ENCODE results near the gene HES3. TPM values are rescaled to one million over a fixed set of nuclear protein-coding genes. Genes with fewer than 3 reads are reported as not detected.

HES3 gene
- total and polyA plus RNA-seq, 11 donors = not detected

- H3K27ac ChIP-seq = peak overlapping the region in 9 of 12 donors; percentile 28 to 85 (median 58)
- no peak for TF ChIP-seq CTCF (IDR thresholded peaks at IDR 0.05)
- no peak for TF ChIP-seq POLR2A (IDR thresholded peaks at IDR 0.05)
- H3K36me3 ChIP-seq = no peaks in the 10 kb centered on the region
- intact Hi-C loops (cut with DNase I) = no loop called here
- no peak overlapping the region for H3K4me3 ChIP-seq
- peaks cover 0 to 26% (median 8%) of the 10 kb centered on the region in 9 donors for H3K27me3 ChIP-seq
- peaks cover 0 to 38% (median 25%) of the 10 kb centered on the region in 12 donors for H3K4me1 ChIP-seq
- no peaks in the 10 kb centered on the region for H3K9me3 ChIP-seq
- WGBS, 4 donors = 65 to 79% (median 66%) methylated on average over 17 to 25 of the region's 25 CpGs
- DNase-seq (peak; percentile 79 to 88 (median 83)), ATAC-seq (peak; percentile 39 to 75 (median 52))
These were observed 18.8 kb downstream of the HES3 start for GRCh38 chr1:6262555-6263420.

- 64 to 86% (median 78%) methylated on average over 7 of the region's 7 CpGs for WGBS, 4 donors
- H3K27ac ChIP-seq = peak overlapping the region in 1 of 12 donors; percentile 37
- H3K27me3 ChIP-seq = peaks cover 0 to 24% (median 8%) of the 10 kb centered on the region in 9 donors
- ATAC-seq (no peak), DNase-seq (no peak)
- intact Hi-C loops (cut with DNase I) = no loop called here
- no peaks in the 10 kb centered on the region for H3K36me3 ChIP-seq
- TF ChIP-seq CTCF (IDR thresholded peaks at IDR 0.05) (no peak), POLR2A (IDR thresholded peaks at IDR 0.05) (no peak)
- no peaks in the 10 kb centered on the region for H3K9me3 ChIP-seq
- peaks cover 0 to 38% (median 25%) of the 10 kb centered on the region in 12 donors for H3K4me1 ChIP-seq
- no peak overlapping the region for H3K4me3 ChIP-seq
These were observed 19.7 kb downstream of the HES3 start for GRCh38 chr1:6263716-6264115.

- Histone ChIP-seq H3K4me3 (no peak overlapping the region), H3K36me3 (no peaks in the 10 kb centered on the region), H3K4me1 (peaks cover 0 to 30% (median 18%) of the 10 kb centered on the region in 12 donors), H3K27me3 (peaks cover 0 to 14% (median 3%) of the 10 kb centered on the region in 9 donors), H3K9me3 (no peaks in the 10 kb centered on the region), H3K27ac (no peak overlapping the region)
- intact Hi-C loops (cut with DNase I) = loop anchor here in 1 of 10 donors (5.0 kb wide), 1 partner anchor 77 kb away; no protein-coding TSS in a partner anchor
- ATAC-seq (no peak), DNase-seq (no peak)
- WGBS, 4 donors = 88 to 97% (median 93%) methylated on average over 15 of the region's 15 CpGs
- TF ChIP-seq POLR2A (IDR thresholded peaks at IDR 0.05) (no peak), CTCF (IDR thresholded peaks at IDR 0.05) (no peak)
These were observed 21.2 kb downstream of the HES3 start for GRCh38 chr1:6265151-6265550.

- TF ChIP-seq POLR2A (IDR thresholded peaks at IDR 0.05) = no peak
- TF ChIP-seq CTCF (IDR thresholded peaks at IDR 0.05) = no peak
- Histone ChIP-seq H3K36me3 (no peaks in the 10 kb centered on the region), H3K27ac (no peak overlapping the region), H3K27me3 (peaks cover 0 to 9% (median 0%) of the 10 kb centered on the region in 9 donors), H3K4me3 (no peak overlapping the region), H3K9me3 (no peaks in the 10 kb centered on the region), H3K4me1 (peaks cover 0 to 32% (median 12%) of the 10 kb centered on the region in 12 donors)
- intact Hi-C loops (cut with DNase I) = loop anchor here in 1 of 10 donors (5.0 kb wide), 1 partner anchor 76 kb away; no protein-coding TSS in a partner anchor
- 86 to 93% (median 91%) methylated on average over 7 to 11 of the region's 11 CpGs for WGBS, 4 donors
- ATAC-seq = no peak
- DNase-seq = no peak
These were observed 22.7 kb downstream of the HES3 start for GRCh38 chr1:6266641-6267040.
